ENCODE data around the gene HMGXB4. TPM values are rescaled to one million over a fixed set of nuclear protein-coding genes. Genes with fewer than 3 reads are reported as not detected.

Gene HMGXB4
- polyA plus RNA-seq, 1 experiment: 15.1 TPM

- H3K4me3 ChIP-seq (ENCODE audit: low read depth, low read length): no peak overlapping the region
- peaks cover 32% of the 10 kb centered on the region for H3K36me3 ChIP-seq (ENCODE audit: control insufficient read depth, insufficient read depth, low read length)
- POLR2A ChIA-PET: interaction anchor here (0.7 kb wide), 1 partner anchor 12 kb away, joined by 4 read pairs; no protein-coding TSS in a partner anchor
- no peak for DNase-seq (ENCODE audit: low read depth)
- TF ChIP-seq CTCF (IDR thresholded peaks at IDR 0.05; ENCODE audit: insufficient read depth, low read depth, low read length): no peak
- CTCF ChIA-PET: interaction anchor here (0.8 kb wide), 1 partner anchor 1533 kb away, joined by 4 read pairs; no protein-coding TSS in a partner anchor
- no peaks in the 10 kb centered on the region for H3K27me3 ChIP-seq (ENCODE audit: control insufficient read depth, insufficient read depth, low read length)
These were observed 65.6 kb downstream of the HMGXB4 start for GRCh38 chr22:35322893-35323292.

DNA sequence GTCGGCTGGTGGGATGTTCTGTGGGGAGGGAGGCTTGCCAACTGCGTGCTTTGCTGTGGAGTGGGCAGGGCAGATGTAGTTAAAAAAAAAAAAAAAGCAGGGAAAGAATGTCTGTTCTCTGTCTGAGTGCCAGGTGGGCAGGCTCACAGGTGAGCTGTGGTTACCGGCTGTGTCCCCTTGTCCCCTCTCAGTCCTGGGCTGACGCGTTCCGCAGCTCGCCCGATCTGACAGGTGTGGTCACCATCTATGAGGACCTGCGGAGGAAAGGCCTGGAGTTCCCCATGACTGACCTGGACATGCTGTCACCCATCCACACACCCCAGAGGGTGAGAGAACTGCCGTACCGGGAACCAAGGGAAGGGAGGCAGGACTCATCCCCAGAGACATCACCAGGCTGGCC lies 66.0 kb downstream of the HMGXB4 start:
- ChIA-PET POLR2A (interaction anchor here (0.7 kb wide), 1 partner anchor 12 kb away, joined by 4 read pairs; no protein-coding TSS in a partner anchor), CTCF (interaction anchor here (0.8 to 1.5 kb wide), 2 partner anchors 28 to 1533 kb away, joined by 4 read pairs; no protein-coding TSS in a partner anchor)
- no peak for TF ChIP-seq CTCF (IDR thresholded peaks at IDR 0.05; ENCODE audit: insufficient read depth, low read depth, low read length)
- no peak for DNase-seq (ENCODE audit: low read depth)
- Histone ChIP-seq H3K27me3 (ENCODE audit: control insufficient read depth, insufficient read depth, low read length) (no peaks in the 10 kb centered on the region), H3K4me3 (ENCODE audit: low read depth, low read length) (no peak overlapping the region), H3K36me3 (ENCODE audit: control insufficient read depth, insufficient read depth, low read length) (peaks cover 34% of the 10 kb centered on the region)

DNA sequence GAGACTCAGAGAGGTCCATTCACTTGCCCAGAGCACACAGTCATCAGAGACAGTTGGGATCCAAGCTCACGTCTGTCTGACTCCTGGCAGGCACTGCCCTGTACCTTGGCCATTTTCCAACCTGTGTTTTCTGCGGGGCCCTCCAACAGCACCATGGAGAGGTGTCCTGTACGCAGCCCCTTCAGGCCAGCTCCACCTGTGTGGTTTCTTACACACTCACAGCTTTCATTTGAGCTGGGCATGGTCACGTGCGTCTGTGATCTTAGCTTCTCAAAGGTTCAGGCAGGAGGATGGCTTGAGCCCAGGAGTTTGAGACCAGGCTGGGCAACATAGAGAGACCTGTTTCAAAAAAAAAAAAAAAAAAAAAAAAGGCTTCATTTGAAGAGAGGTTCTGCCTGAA lies 66.8 kb downstream of the HMGXB4 start:
- no peak for DNase-seq (ENCODE audit: low read depth)
- ChIA-PET POLR2A (no interaction called here), CTCF (interaction anchor here (1.1 to 1.5 kb wide), 2 partner anchors 11 to 27 kb away, joined by 3 to 4 read pairs; no protein-coding TSS in a partner anchor)
- Histone ChIP-seq H3K36me3 (ENCODE audit: control insufficient read depth, insufficient read depth, low read length) (peaks cover 37% of the 10 kb centered on the region), H3K27me3 (ENCODE audit: control insufficient read depth, insufficient read depth, low read length) (no peaks in the 10 kb centered on the region), H3K4me3 (ENCODE audit: low read depth, low read length) (no peak overlapping the region)
- no peak for TF ChIP-seq CTCF (IDR thresholded peaks at IDR 0.05; ENCODE audit: insufficient read depth, low read depth, low read length)

- DNase-seq (ENCODE audit: low read depth): no peak
- no peak overlapping the region for H3K4me3 ChIP-seq (ENCODE audit: low read depth, low read length)
- H3K36me3 ChIP-seq (ENCODE audit: control insufficient read depth, insufficient read depth, low read length): peaks cover 32% of the 10 kb centered on the region
- TF ChIP-seq CTCF (IDR thresholded peaks at IDR 0.05; ENCODE audit: insufficient read depth, low read depth, low read length): no peak
- POLR2A ChIA-PET: no interaction called here
- CTCF ChIA-PET: interaction anchor here (1.1 to 1.5 kb wide), 2 partner anchors 10 to 26 kb away, joined by 3 to 4 read pairs; no protein-coding TSS in a partner anchor
- H3K27me3 ChIP-seq (ENCODE audit: control insufficient read depth, insufficient read depth, low read length): no peaks in the 10 kb centered on the region
These were observed 67.5 kb downstream of the HMGXB4 start for GRCh38 chr22:35324762-35325161.

DNA sequence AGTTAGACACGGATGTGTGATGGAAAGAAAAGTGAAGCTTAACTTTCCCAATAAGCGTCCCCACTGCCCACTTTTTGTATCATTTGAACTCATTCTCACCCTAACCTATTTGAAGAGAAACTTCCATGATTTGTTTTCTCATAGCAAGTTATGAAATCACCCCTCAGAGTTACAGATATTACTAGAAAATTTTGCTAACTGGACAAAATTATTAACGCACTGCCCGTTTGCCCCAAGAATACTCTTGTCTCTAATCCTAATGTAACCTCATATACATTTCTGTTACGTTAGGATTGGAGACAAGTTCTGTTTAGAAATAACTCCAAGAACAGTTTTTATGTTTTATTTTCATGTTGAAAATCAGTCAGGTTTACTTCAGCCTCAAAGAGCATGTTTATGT lies 67.9 kb downstream of the HMGXB4 start:
- TF ChIP-seq CTCF (IDR thresholded peaks at IDR 0.05; ENCODE audit: insufficient read depth, low read depth, low read length): no peak
- peaks cover 32% of the 10 kb centered on the region for H3K36me3 ChIP-seq (ENCODE audit: control insufficient read depth, insufficient read depth, low read length)
- DNase-seq (ENCODE audit: low read depth): no peak
- POLR2A ChIA-PET: no interaction called here
- H3K4me3 ChIP-seq (ENCODE audit: low read depth, low read length): no peak overlapping the region
- CTCF ChIA-PET: interaction anchor here (1.1 kb wide), 1 partner anchor 10 kb away, joined by 3 read pairs; no protein-coding TSS in a partner anchor
- H3K27me3 ChIP-seq (ENCODE audit: control insufficient read depth, insufficient read depth, low read length): no peaks in the 10 kb centered on the region
